Neural progenitor cell (in vitro differentiated cells): ENCODE results near the gene ZNF135.

Experiments
- CTCF ChIP-seq: fragments of 200-600 bp; sonication (generic); IDR thresholded peaks from 2 replicates; pipeline ENCODE4 v1.5.1; 2017; ENCODE audit warnings: antibody characterized with exemption, mild to moderate bottlenecking
- EZH2phosphoT487 ChIP-seq: fragments of 200-600 bp; sonication (generic); IDR thresholded peaks from 2 replicates; pipeline ENCODE4 v1.6.1; 2017; ENCODE audit warnings: antibody characterized with exemption

DNA sequence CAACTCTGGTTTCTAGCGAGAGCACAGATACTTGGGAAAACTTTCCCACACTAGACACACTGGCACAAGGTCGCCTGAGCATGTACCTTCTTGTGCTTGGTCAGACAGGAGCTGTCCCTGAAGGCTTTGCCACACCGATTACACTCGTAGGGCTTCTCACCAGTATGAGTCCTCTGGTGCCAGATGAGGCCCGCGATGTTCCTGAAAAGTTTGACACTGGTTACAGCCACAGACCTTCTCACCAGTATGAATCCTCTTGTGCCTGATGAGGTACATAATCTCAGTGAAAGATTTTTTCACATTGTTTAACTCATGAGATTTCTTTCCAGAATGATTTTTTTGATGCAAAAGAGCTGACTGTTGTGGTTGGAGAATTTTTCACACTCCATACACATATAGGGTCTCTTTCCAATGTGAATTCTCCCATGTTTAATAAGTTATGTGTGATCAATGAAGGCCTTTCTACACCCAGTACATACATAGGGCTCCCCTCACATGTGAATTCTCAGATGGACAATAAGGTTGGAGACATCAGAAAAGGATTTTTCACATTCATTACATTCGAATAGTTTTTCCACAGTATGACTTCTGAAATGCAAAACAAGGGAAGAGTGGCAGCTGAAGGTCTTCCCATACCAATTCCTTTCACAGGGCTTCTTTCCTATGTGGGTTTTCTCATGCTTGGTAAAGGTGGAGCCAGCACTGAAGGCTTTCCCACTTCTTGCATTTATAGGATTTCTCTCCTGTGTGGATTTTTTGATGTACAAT lies 48.9 kb downstream of the ZNF135 start:
- TF ChIP-seq EZH2phosphoT487 (no peak), CTCF (no peak)
